GM12801 (cell line): ENCODE measurements around the gene RHOH.

Experiments
- TF ChIP-seq, protein P1 (sequence below): IDR thresholded peaks from one replicate; pipeline ENCODE4 v1.5.1; 2011; ENCODE audit warnings: control low read depth; ENCODE audit not compliant: insufficient read length; ENCODE audit errors: extremely low read depth

RHOH gene

DNA sequence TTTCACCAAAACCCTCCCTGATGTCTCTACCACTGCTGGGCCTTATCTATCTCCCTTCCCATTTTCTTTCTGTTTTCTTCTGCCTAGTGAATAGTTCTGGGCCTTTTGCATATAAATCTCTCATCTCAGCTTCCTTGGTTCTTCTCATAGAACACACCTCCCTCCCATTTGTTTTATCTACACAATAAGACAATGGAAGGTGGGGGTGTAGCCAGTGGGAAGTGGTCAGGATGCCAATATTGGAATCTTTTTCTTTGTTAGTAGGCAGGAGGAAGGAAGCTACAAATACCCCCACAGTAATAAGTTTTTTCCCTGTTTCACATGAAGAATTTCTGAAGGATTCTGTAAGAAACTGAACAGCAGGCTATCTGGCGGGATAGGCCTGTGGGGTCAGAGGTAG is 30.9 kb upstream of the RHOH start:
- TF ChIP-seq, protein P1, sequence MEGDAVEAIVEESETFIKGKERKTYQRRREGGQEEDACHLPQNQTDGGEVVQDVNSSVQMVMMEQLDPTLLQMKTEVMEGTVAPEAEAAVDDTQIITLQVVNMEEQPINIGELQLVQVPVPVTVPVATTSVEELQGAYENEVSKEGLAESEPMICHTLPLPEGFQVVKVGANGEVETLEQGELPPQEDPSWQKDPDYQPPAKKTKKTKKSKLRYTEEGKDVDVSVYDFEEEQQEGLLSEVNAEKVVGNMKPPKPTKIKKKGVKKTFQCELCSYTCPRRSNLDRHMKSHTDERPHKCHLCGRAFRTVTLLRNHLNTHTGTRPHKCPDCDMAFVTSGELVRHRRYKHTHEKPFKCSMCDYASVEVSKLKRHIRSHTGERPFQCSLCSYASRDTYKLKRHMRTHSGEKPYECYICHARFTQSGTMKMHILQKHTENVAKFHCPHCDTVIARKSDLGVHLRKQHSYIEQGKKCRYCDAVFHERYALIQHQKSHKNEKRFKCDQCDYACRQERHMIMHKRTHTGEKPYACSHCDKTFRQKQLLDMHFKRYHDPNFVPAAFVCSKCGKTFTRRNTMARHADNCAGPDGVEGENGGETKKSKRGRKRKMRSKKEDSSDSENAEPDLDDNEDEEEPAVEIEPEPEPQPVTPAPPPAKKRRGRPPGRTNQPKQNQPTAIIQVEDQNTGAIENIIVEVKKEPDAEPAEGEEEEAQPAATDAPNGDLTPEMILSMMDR: no peak

DNA sequence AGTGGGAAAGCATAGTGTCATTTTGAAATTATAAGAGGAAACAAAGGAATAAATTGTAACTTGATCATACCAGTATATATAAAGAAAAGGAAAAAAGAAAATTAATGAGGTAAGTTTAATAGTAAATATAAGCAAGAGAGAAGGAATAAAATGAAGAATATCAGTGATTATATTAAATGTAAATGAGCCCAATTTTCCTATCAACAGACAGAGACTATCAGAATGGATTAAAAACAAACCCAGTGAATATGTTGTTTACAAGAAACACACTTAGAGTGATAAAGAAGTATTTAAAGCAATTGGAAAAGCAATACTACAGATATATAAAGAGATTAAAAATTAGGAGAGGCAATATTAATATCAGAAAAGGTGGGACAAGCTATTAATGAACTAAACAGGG is 28.8 kb upstream of the RHOH start:
- TF ChIP-seq, protein P1: no peak

- TF ChIP-seq, protein P1: no peak
Observed at GRCh38 chr4:40170588-40170987, 26.2 kb upstream of the RHOH start.

- TF ChIP-seq, protein P1: no peak
Observed at GRCh38 chr4:40173470-40173875, 23.4 kb upstream of the RHOH start.

- TF ChIP-seq, protein P1: no peak
Observed at GRCh38 chr4:40176602-40177001, 20.2 kb upstream of the RHOH start.

- TF ChIP-seq, protein P1: no peak
Observed at GRCh38 chr4:40177591-40177990, 19.2 kb upstream of the RHOH start.

GRCh38 chr4:40178672-40179071 is 18.2 kb upstream of the RHOH start:
- TF ChIP-seq, protein P1: no peak

DNA sequence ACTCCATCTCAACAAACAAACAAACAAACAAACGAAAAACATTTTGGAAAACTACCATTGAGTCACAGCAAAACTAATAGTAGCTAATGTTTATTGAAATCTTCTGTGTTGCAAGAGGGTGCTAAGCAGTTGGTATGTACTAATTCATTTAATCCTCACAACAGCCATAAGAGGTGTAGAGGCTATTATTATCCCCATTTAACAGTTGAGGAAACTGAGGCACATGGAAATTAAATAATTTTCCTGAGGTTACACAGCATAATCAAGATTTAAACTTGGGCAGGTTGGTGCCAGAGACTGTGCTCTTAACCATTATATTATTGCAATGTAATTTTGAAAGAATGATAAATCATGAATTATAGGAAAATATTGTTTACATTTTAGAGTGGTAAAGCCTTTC is 17.5 kb upstream of the RHOH start:
- TF ChIP-seq, protein P1: no peak
